GM12878 (cell line): ENCODE results near the gene HMGB3. TPM values are rescaled to one million over a fixed set of nuclear protein-coding genes. Genes with fewer than 3 reads are reported as not detected.

Experiments used
- ATAC-seq: fragments of 200-7000 bp; cut with Tn5 transposase; 3 replicates; pipeline ENCODE4 v1.9.1; 2020; ENCODE audit warnings: mild to moderate bottlenecking, moderate library complexity
- BruUV-seq: library from RNA; stranded (reverse); fragments of 400-500 nt; replicated peaks from 2 replicates; lab custom pipeline; 2021; lab: Mats Ljungman, UMichigan
- CTCF ChIA-PET: fragments of 300-600 bp; sonication (Branson Sonifier 250); formaldehyde crosslinking; extraction: SDS; loops from one replicate; lab custom pipeline; 2021; ENCODE audit warnings: inconsistent platforms; lab: Yijun Ruan, JAX
- POLR2A ChIA-PET: fragments of 350-600 bp; formaldehyde crosslinking; extraction: SDS; loops from one replicate; lab custom pipeline; 2021; ENCODE audit warnings: inconsistent platforms; lab: Charles Lee
- RAD21 ChIA-PET: fragments of 300-600 bp; sonication (Branson Sonifier 250); formaldehyde crosslinking; loops from one replicate; lab custom pipeline; 2023; ENCODE audit warnings: antibody characterized with exemption; ENCODE audit not compliant: unreplicated experiment; lab: Charles Lee
- SMC1A ChIA-PET: fragments of 300-600 bp; sonication (Branson Sonifier 250); formaldehyde crosslinking; loops from one replicate; lab custom pipeline; 2023; ENCODE audit not compliant: unreplicated experiment, uncharacterized antibody; lab: Charles Lee
- DNase-seq: peaks from one replicate; pipeline ENCODE4 v3.0.0-alpha.2; 2011; ENCODE audit warnings: low read depth, low spot score
- FAIRE-seq: peaks from 3 replicates; lab custom pipeline; 2011; peaks lifted over from hg19 to GRCh38; lab: Jason Lieb, UNC
- H2AFZ ChIP-seq: 2 replicates; pipeline ENCODE4 v1.6.0; 2011; ENCODE audit warnings: low read depth, low read length, control low read depth; ENCODE audit not compliant: control insufficient read depth
- H3K27ac ChIP-seq: 2 replicates; pipeline ENCODE4 v1.5.1; 2011; ENCODE audit warnings: control low read depth; ENCODE audit not compliant: control insufficient read depth, insufficient read depth
- H3K27me3 ChIP-seq, 2 experiments: replicated peaks in 1 of 2; 2 replicates each; pipeline versions ENCODE4 v1.6.0 to v1.6.1; 2011; ENCODE audit warnings: low read length in 1 of 2; ENCODE audit not compliant: control insufficient read depth in 2 of 2, insufficient read depth in 2 of 2
- H3K36me3 ChIP-seq, 2 experiments: 2 replicates each; pipeline ENCODE4 v1.5.1; 2011; ENCODE audit warnings: low read length in 1 of 2; ENCODE audit not compliant: control insufficient read depth in 2 of 2, insufficient read depth in 2 of 2
- H3K4me1 ChIP-seq: 2 replicates; pipeline ENCODE4 v1.6.1; 2011; ENCODE audit warnings: mild to moderate bottlenecking, low read length, moderate library complexity, mixed read lengths; ENCODE audit not compliant: control insufficient read depth, insufficient read depth
- H3K4me2 ChIP-seq: 2 replicates; pipeline ENCODE4 v1.6.0; 2011; ENCODE audit warnings: control low read depth; ENCODE audit not compliant: control insufficient read depth, insufficient read depth
- H3K4me3 ChIP-seq: fragments of 200-600 bp; sonication (generic); 2 replicates; pipeline ENCODE4 v1.5.1; 2016
- H3K79me2 ChIP-seq: 2 replicates; pipeline ENCODE4 v1.6.0; 2011; ENCODE audit warnings: low read length; ENCODE audit not compliant: control insufficient read depth, insufficient read depth
- H3K9ac ChIP-seq: 2 replicates; pipeline ENCODE4 v1.8.0; 2011; ENCODE audit warnings: low read length, control low read depth, mixed read lengths; ENCODE audit not compliant: control insufficient read depth, insufficient read depth
- H3K9me3 ChIP-seq: replicated peaks from 3 replicates; pipeline ENCODE4 v1.5.1; 2011; ENCODE audit warnings: mild to moderate bottlenecking, low read length; ENCODE audit not compliant: control insufficient read depth, insufficient read depth
- H4K20me1 ChIP-seq: 2 replicates; pipeline ENCODE4 v1.6.0; 2011; ENCODE audit not compliant: control insufficient read depth, insufficient read depth
- CHD1 ChIP-seq: IDR thresholded peaks from 2 replicates; pipeline ENCODE4 v1.6.1; 2012; ENCODE audit warnings: low read depth, low read length, improper control_type of control experiment
- EZH2 ChIP-seq: IDR thresholded peaks from 2 replicates; pipeline ENCODE4 v1.6.1; 2012; ENCODE audit warnings: low read depth, mild to moderate bottlenecking, control low read depth, inconsistent platforms, low read length, borderline replicate concordance; ENCODE audit not compliant: control insufficient read depth
- IKZF2 ChIP-seq, 2 experiments: fragments of 450-650 bp; IDR thresholded peaks; 2 replicates each; pipeline ENCODE4 v1.6.1; 2017; ENCODE audit warnings: mild to moderate bottlenecking in 2 of 2, moderate library complexity in 2 of 2
- KAT2A ChIP-seq: conservative IDR thresholded peaks from 2 replicates; pipeline ENCODE4 v1.6.1; 2011; ENCODE audit warnings: low read depth, low read length; ENCODE audit not compliant: control insufficient read depth
- LARP7 ChIP-seq: fragments of 450-650 bp; IDR thresholded peaks from 2 replicates; pipeline ENCODE4 v1.6.1; 2017; ENCODE audit warnings: mild to moderate bottlenecking
- PAX5 ChIP-seq: IDR thresholded peaks from 2 replicates; pipeline ENCODE4 v1.6.1; 2011; ENCODE audit warnings: low read depth, low read length, borderline replicate concordance
- RAD21 ChIP-seq: IDR thresholded peaks from 2 replicates; pipeline ENCODE4 v1.6.1; 2011; ENCODE audit warnings: mild to moderate bottlenecking, low read depth, low read length, moderate library complexity; ENCODE audit not compliant: insufficient read depth
- RAD51 ChIP-seq: fragments of 450-650 bp; IDR thresholded peaks from 2 replicates; pipeline ENCODE4 v1.6.1; 2016; ENCODE audit warnings: moderate library complexity, mild to moderate bottlenecking, inconsistent platforms
- SMAD1 ChIP-seq: fragments of 450-650 bp; IDR thresholded peaks from 2 replicates; pipeline ENCODE4 v1.6.1; 2018; ENCODE audit warnings: mild to moderate bottlenecking, low read depth; ENCODE audit not compliant: partially characterized antibody
- SMARCA5 ChIP-seq: fragments of 450-650 bp; IDR thresholded peaks from 2 replicates; pipeline ENCODE4 v1.6.1; 2017; ENCODE audit warnings: mild to moderate bottlenecking
- SMC3 ChIP-seq: IDR thresholded peaks from 2 replicates; pipeline ENCODE4 v1.6.1; 2011; ENCODE audit warnings: low read length, improper control_type of control experiment, borderline replicate concordance
- SP1 ChIP-seq: IDR thresholded peaks from one replicate; pipeline ENCODE4 v1.6.1; 2011; ENCODE audit warnings: low read depth, low read length
- WGBS: methylation state at CpG from one replicate; pipeline ENCODE4 v1.1.6; 2016; ENCODE audit warnings: low lambda C conversion rate; ENCODE audit not compliant: insufficient replicate concordance, insufficient coverage; ENCODE audit errors: missing lambda C conversion rate; 5-methylcytosine and 5-hydroxymethylcytosine counted together
- in situ Hi-C: fragments of 300-500 bp; cut with MboI; formaldehyde crosslinking; loops from 9 replicates; pipeline ENCODE4 v1.14.3; 2018; ENCODE audit warnings: mixed read lengths
- intact Hi-C: fragments of 100-400 bp; cut with micrococcal nuclease; formaldehyde crosslinking; loops from one replicate; pipeline ENCODE4 v1.14.2; 2022; ENCODE audit not compliant: unreplicated experiment
- polyA plus RNA-seq, 11 experiments: library from polyadenylated mRNA; depleted of rRNA in 4 of 11; unstranded in 6 of 11; stranded (reverse) in 5 of 11; fragments of >200 nt; fragmentation: Nextera tagmentation in 4 of 11; fragmentation: Illumina TruSeq in 1 of 11; extraction: Ambion mirVana in 4 of 11; extraction: Trizol in 1 of 11; gene quantifications; 1 replicate in 1 of 11; 2 replicates in 10 of 11; pipeline versions ENCODE4 v1.2.1 to v1.2.3, GENCODE V29; 2011 to 2016; ENCODE audit warnings: inconsistent platforms in 2 of 11, missing spikeins in 2 of 11, low read depth in 1 of 11
- total RNA-seq, 4 experiments: library from RNA; depleted of rRNA in 3 of 4; stranded (reverse); fragments of >200 nt in 3 of 4; fragmentation: Illumina TruSeq in 1 of 4; extraction: Trizol in 1 of 4; gene quantifications; 2 replicates each; pipeline versions ENCODE4 v1.2.1 to v1.2.3, GENCODE V29; 2013 to 2021
- TF ChIP-seq, protein P1 (sequence below), 3 experiments: IDR thresholded peaks in 2 of 3; conservative IDR thresholded peaks in 1 of 3; 2 replicates each; pipeline ENCODE4 v1.5.1; 2011; ENCODE audit warnings: low read depth in 3 of 3, low read length in 3 of 3, mild to moderate bottlenecking in 3 of 3, control low read depth in 2 of 3, moderate library complexity in 2 of 3, inconsistent platforms in 1 of 3, mixed read lengths in 1 of 3; ENCODE audit not compliant: control insufficient read depth in 2 of 3, insufficient read depth in 1 of 3; ENCODE audit errors: extremely low read depth in 1 of 3

HMGB3 gene
- total and polyA plus RNA-seq, 10 of the 15 experiments (the other 5 are each of a cell fraction or from before 2014, with no cell fraction given), result 19.1 to 167 (median 109) TPM

DNA sequence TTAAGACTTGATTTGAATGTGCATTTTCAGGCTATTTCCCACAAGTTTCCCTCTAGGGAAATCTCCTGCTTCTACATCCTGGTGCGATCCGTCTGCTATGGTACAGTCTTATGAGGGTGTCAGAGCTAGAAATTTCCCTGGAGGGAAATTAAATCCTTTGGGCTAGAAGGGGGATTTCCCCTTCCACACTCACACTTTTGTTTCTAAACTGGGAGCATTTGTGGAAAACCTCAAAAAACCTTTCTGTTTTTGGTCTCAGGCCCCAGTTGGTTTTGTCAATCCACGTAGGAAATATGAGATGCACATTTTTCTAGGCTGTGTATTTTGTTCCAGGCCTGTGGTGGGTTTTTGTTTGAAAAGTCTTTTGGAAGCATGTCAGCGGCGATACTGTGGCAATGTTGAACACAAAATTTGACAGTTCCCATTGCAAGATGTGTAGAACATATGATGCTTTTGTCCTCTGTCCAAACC is 17.8 kb downstream of the HMGB3 start:
- ATAC-seq, result no peak

DNA sequence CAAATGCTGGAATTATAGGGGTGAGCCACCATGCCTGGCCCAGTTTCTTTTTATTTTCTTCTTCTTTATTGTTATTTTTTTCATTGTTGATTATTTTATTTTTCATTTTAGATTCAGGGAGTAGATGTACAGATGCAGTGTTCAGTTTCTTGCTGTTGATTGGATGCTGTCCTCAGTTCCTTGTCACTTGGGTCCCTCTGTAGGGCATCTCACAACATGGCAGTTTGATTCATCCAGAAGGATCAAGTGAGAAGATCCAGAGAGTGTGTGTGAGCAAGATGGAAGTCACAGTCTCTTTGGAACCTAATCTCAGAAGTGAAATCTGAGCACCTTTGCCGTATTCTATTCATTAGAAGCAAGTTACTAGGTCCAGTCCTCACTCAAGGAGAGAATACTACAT is 20.9 kb downstream of the HMGB3 start:
- H3K27ac ChIP-seq, result no peak overlapping the region
- TF ChIP-seq RAD21 (peak; percentile 47), RAD51 (no peak), CHD1 (no peak), SMC3 (peak; percentile 24; the same call in 1 of the 2 replicates), SMAD1 (no peak)
- TF ChIP-seq, protein P1, sequence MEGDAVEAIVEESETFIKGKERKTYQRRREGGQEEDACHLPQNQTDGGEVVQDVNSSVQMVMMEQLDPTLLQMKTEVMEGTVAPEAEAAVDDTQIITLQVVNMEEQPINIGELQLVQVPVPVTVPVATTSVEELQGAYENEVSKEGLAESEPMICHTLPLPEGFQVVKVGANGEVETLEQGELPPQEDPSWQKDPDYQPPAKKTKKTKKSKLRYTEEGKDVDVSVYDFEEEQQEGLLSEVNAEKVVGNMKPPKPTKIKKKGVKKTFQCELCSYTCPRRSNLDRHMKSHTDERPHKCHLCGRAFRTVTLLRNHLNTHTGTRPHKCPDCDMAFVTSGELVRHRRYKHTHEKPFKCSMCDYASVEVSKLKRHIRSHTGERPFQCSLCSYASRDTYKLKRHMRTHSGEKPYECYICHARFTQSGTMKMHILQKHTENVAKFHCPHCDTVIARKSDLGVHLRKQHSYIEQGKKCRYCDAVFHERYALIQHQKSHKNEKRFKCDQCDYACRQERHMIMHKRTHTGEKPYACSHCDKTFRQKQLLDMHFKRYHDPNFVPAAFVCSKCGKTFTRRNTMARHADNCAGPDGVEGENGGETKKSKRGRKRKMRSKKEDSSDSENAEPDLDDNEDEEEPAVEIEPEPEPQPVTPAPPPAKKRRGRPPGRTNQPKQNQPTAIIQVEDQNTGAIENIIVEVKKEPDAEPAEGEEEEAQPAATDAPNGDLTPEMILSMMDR (IDR thresholded peaks at IDR 0.05 in 2 of 3, conservative IDR thresholded peaks at IDR 0.05 in 1 of 3; ENCODE audit: control insufficient read depth in 2 of 3, extremely low read depth in 1 of 3, insufficient read depth in 1 of 3, low read depth in 3 of 3, low read length in 3 of 3), result peak in 1 of 3 experiments; percentile 21; a peak in 1 of 6 replicates
- TF ChIP-seq, all 136 proteins: peak for 3
- ChIA-PET RAD21 (no interaction called here), CTCF (no interaction called here), POLR2A (no interaction called here), SMC1A (no interaction called here)
- in situ Hi-C loops (loop anchor here (5.0 kb wide), 1 partner anchor 232 kb away; no protein-coding TSS in a partner anchor), intact Hi-C loops (loop anchor here (2.0 kb wide), 1 partner anchor 231 kb away; no protein-coding TSS in a partner anchor)
- no TSS peak for BruUV-seq
- no peaks in the 10 kb centered on the region for H3K4me1 ChIP-seq
- ATAC-seq (0 out of 3 replicates have a peak, but pooled peaks have one; percentile 31), FAIRE-seq (no peak), DNase-seq (no peak)
- no peak overlapping the region for H2AFZ ChIP-seq
- H3K4me3 ChIP-seq, result no peak overlapping the region
- no peaks in the 10 kb centered on the region for H3K27me3 ChIP-seq
- 8% methylated on average over 1 of the region's 1 CpG for WGBS
- no peaks in the 10 kb centered on the region for H4K20me1 ChIP-seq
- H3K36me3 ChIP-seq, result no peaks in the 10 kb centered on the region
- H3K9me3 ChIP-seq, result no peaks in the 10 kb centered on the region
- no peak overlapping the region for H3K4me2 ChIP-seq
- no peak overlapping the region for H3K9ac ChIP-seq
- no peaks in the 10 kb centered on the region for H3K79me2 ChIP-seq

More for the DNA sequence above, 17.8 kb downstream of the HMGB3 start:
- Histone ChIP-seq H3K4me2 (no peak overlapping the region), H3K27me3 (no peaks in the 10 kb centered on the region), H3K4me3 (no peak overlapping the region), H3K27ac (no peak overlapping the region), H2AFZ (no peak overlapping the region), H3K9me3 (no peaks in the 10 kb centered on the region), H3K79me2 (no peaks in the 10 kb centered on the region)
- no peak for DNase-seq
- WGBS, result 72% methylated on average over 5 of the region's 5 CpGs
- SMC1A ChIA-PET, result no interaction called here
- TF ChIP-seq SP1, result no peak
- no peak for TF ChIP-seq PAX5
- no peak for TF ChIP-seq LARP7
- no peak for TF ChIP-seq KAT2A
- TF ChIP-seq IKZF2 (IDR thresholded peaks at IDR 0.05), result no peak
- no peak for TF ChIP-seq EZH2
- TF ChIP-seq SMARCA5, result no peak
- TF ChIP-seq, all 136 proteins: peak for 0
- FAIRE-seq, result no peak
- Histone ChIP-seq H3K9ac (no peak overlapping the region), H3K36me3 (no peaks in the 10 kb centered on the region), H3K4me1 (no peaks in the 10 kb centered on the region), H4K20me1 (no peaks in the 10 kb centered on the region)
- ChIA-PET POLR2A (no interaction called here), RAD21 (no interaction called here), CTCF (interaction anchor here (1.7 kb wide), 1 partner anchor 229 kb away, joined by 5 read pairs; no protein-coding TSS in a partner anchor)
- intact Hi-C loops, result no loop called here
- in situ Hi-C loops, result loop anchor here (5.0 kb wide), 1 partner anchor 229 kb away; no protein-coding TSS in a partner anchor
- BruUV-seq, result no TSS peak
